Heart right ventricle (tissue), 16 donors: ENCODE data around the gene MEIS3. TPM values are rescaled to one million over a fixed set of nuclear protein-coding genes. Genes with fewer than 3 reads are reported as not detected.
"Not testable (repeated sequence)": the region's sequence is repeated elsewhere in the genome, so short reads cannot be mapped to it uniquely, and the experiment has no call there.

Source experiments
- ATAC-seq, 8 donors: fragments of 200-7000 bp; cut with Tn5 transposase; one replicate each; pipeline ENCODE4 v1.9.1; 2020; ENCODE audit warnings: mild to moderate bottlenecking in 8 of 8, moderate library complexity in 8 of 8, moderate number of reproducible peaks in 1 of 8
- DNase-seq, 2 donors: peaks; one replicate each; pipeline ENCODE4 v3.0.0-alpha.2; 2020
- H3K27ac ChIP-seq, 10 donors: fragments of 200-600 bp; sonication (generic) in 2 of 10; one replicate each; pipeline versions ENCODE4 v1.5.0 to v1.8.0; 2020 to 2022; ENCODE audit warnings: mild to moderate bottlenecking in 3 of 10
- H3K27me3 ChIP-seq, 7 donors: fragments of 200-600 bp; one replicate each; pipeline ENCODE4 v1.8.0; 2021 to 2022; ENCODE audit warnings: mild to moderate bottlenecking in 2 of 7
- H3K36me3 ChIP-seq, 9 donors: fragments of 200-600 bp; sonication (generic) in 1 of 9; one replicate each; pipeline versions ENCODE4 v1.5.0 to v1.8.0; 2020 to 2022; ENCODE audit warnings: mild to moderate bottlenecking in 2 of 9
- H3K4me1 ChIP-seq, 9 donors: fragments of 200-600 bp; sonication (generic) in 1 of 9; one replicate each; pipeline versions ENCODE4 v1.5.0 to v1.8.0; 2020 to 2022; ENCODE audit warnings: mild to moderate bottlenecking in 4 of 9
- H3K4me3 ChIP-seq, 10 donors: fragments of 200-600 bp; sonication (generic) in 2 of 10; one replicate each; pipeline versions ENCODE4 v1.5.0 to v1.8.0; 2020 to 2022; ENCODE audit warnings: mild to moderate bottlenecking in 7 of 10, moderate library complexity in 2 of 10
- H3K9me3 ChIP-seq, 11 donors: fragments of 200-600 bp in 10 of 11; sonication (generic) in 2 of 11; one replicate each; pipeline versions ENCODE4 v1.5.0 to v1.8.0; 2013 to 2022; ENCODE audit warnings: mild to moderate bottlenecking in 2 of 11, control low read depth in 1 of 11, moderate library complexity in 1 of 11
- CTCF ChIP-seq, 9 donors: fragments of 200-600 bp; sonication (generic) in 2 of 9; IDR thresholded peaks; one replicate each; pipeline versions ENCODE4 v1.5.0 to v1.8.0; 2021 to 2022; ENCODE audit warnings: antibody characterized with exemption in 9 of 9, mild to moderate bottlenecking in 5 of 9, moderate library complexity in 1 of 9
- WGBS, 2 donors: extraction: QIAGEN DNeasy Blood & Tissue Kit; methylation state at CpG; one replicate each; pipeline ENCODE4 v1.1.7; 2013; ENCODE audit warnings: inconsistent platforms in 1 of 2; 5-methylcytosine and 5-hydroxymethylcytosine counted together
- intact Hi-C, 10 donors: fragments of 100-400 bp; cut with DNase I; formaldehyde crosslinking; loops; one replicate each; pipeline versions ENCODE4 v1.11.1 to v1.14.2; 2022
- polyA plus RNA-seq, 2 donors: library from polyadenylated mRNA; stranded (reverse); fragments of 200-250 nt; gene quantifications; one replicate each; pipeline ENCODE4 v1.2.3, GENCODE V29; 2013
- total RNA-seq, 10 donors: library from RNA; stranded (reverse); fragmentation: NEBNext Ultra II Directional in 3 of 10; extraction: Animal tissue kit (Norgen Biotek cat#: 25700) in 3 of 10; gene quantifications; one replicate each; pipeline versions ENCODE4 v1.2.1 to v1.2.4, GENCODE V29; 2021 to 2023
- donor health status: Arrhythmogenic right ventricular cardiomyopathy.
- donor health status: ischemic (EF 13 %, LVEDD 7.1; RV severe dilation, severe dysfunction).
- donor health status: healthy with polysubstance abuse.
- donor health status: DM: no; HTN: yes; CAD: no.
- donor health status: DM: no; HTN: no; CAD: no.
- donor health status: ischemic (EF 25% LVEDD 6.9; RV normal size, moderate dysfunction).
- donor health status: ischemic (EF 25% LVEDD 5.7; RV mildly dilated, moderate dysfunction).
- donor health status: healthy.
- donor health status: DM: yes; HTN: yes; CAD: no.
- donor health status: Ischemic cardiomyopathy.
- donor health status: ischemic (EF 35%, LVEDD 5.7; RV mildly dilated, moderate dysfunction).
- donor health status: nonischemic (EF 11% LVEDD 7.7; RV severe dilation, severe dysfunction).
- donor health status: DM: yes; HTN: yes; CAD: no.
- donor health status: PGD.
- donor health status: ischemic (EF 29% LVEDD 5.4; RV normal size, mild dysfunction).
- donor health status: nonischemic (EF 23%, LVEDD 6.1; RV moderate dilation, normal function).

Gene MEIS3
- total and polyA plus RNA-seq, 12 donors, result 0.71 to 7.2 (median 2.5) TPM

- 83 to 93% methylated on average over 5 of the region's 5 CpGs for WGBS, 2 donors
- H3K27me3 ChIP-seq, ATAC-seq, DNase-seq, H3K4me3 ChIP-seq, H3K9me3 ChIP-seq, intact Hi-C loops: not testable (repeated sequence)
- peak overlapping the region in 2 of 10 donors; percentile 41 to 67 for H3K27ac ChIP-seq
- peaks cover 0 to 42% (median 24%) of the 10 kb centered on the region in 9 donors for H3K36me3 ChIP-seq
- peaks cover 0 to 30% (median 0%) of the 10 kb centered on the region in 9 donors for H3K4me1 ChIP-seq
Observed at GRCh38 chr19:47383890-47384289, 35.4 kb downstream of the MEIS3 start.

- intact Hi-C loops, result no loop called here
- ATAC-seq (no peak), DNase-seq (no peak)
- WGBS, 2 donors, result 71 to 81% methylated on average over 11 of the region's 11 CpGs
- Histone ChIP-seq H3K27ac (peak overlapping the region in 1 of 10 donors; percentile 67), H3K9me3 (no peaks in the 10 kb centered on the region), H3K4me1 (peaks cover 0 to 25% (median 4%) of the 10 kb centered on the region in 9 donors), H3K27me3 (peaks cover 0 to 3% (median 0%) of the 10 kb centered on the region in 7 donors), H3K36me3 (peaks cover 0 to 60% (median 24%) of the 10 kb centered on the region in 9 donors), H3K4me3 (no peak overlapping the region)
- no peak for TF ChIP-seq CTCF (IDR thresholded peaks at IDR 0.05)
Observed at GRCh38 chr19:47381653-47382279, 37.6 kb downstream of the MEIS3 start.

- H3K4me1 ChIP-seq, result peaks cover 0 to 25% (median 6%) of the 10 kb centered on the region in 9 donors
- peaks cover 0 to 66% (median 26%) of the 10 kb centered on the region in 9 donors for H3K36me3 ChIP-seq
- H3K27me3 ChIP-seq, result peaks cover 0 to 3% (median 0%) of the 10 kb centered on the region in 7 donors
- no peak for TF ChIP-seq CTCF (IDR thresholded peaks at IDR 0.05)
- DNase-seq (no peak), ATAC-seq (no peak)
- H3K4me3 ChIP-seq, result no peak overlapping the region
- H3K27ac ChIP-seq, result peak overlapping the region in 1 of 10 donors; percentile 67
- intact Hi-C loops, result no loop called here
- WGBS, 2 donors, result 90 to 94% methylated on average over 14 of the region's 14 CpGs
- no peaks in the 10 kb centered on the region for H3K9me3 ChIP-seq
Observed at GRCh38 chr19:47381121-47381520, 38.2 kb downstream of the MEIS3 start.

- intact Hi-C loops, result no loop called here
- peaks cover 0 to 3% (median 0%) of the 10 kb centered on the region in 7 donors for H3K27me3 ChIP-seq
- H3K27ac ChIP-seq, result no peak overlapping the region
- ATAC-seq (no peak), DNase-seq (no peak)
- 86 to 92% methylated on average over 6 of the region's 6 CpGs for WGBS, 2 donors
- no peak for TF ChIP-seq CTCF (IDR thresholded peaks at IDR 0.05)
- H3K4me1 ChIP-seq, result peaks cover 0 to 25% (median 6%) of the 10 kb centered on the region in 9 donors
- H3K9me3 ChIP-seq, result no peaks in the 10 kb centered on the region
- H3K4me3 ChIP-seq, result no peak overlapping the region
- peaks cover 0 to 72% (median 31%) of the 10 kb centered on the region in 9 donors for H3K36me3 ChIP-seq
Observed at GRCh38 chr19:47380559-47380958, 38.8 kb downstream of the MEIS3 start.

GRCh38 chr19:47379381-47379938, 39.9 kb downstream of the MEIS3 start:
- TF ChIP-seq CTCF (IDR thresholded peaks at IDR 0.05), result no peak
- no peaks in the 10 kb centered on the region for H3K27me3 ChIP-seq
- peaks cover 0 to 25% (median 6%) of the 10 kb centered on the region in 9 donors for H3K4me1 ChIP-seq
- 94 to 95% methylated on average over 23 of the region's 23 CpGs for WGBS, 2 donors
- H3K9me3 ChIP-seq, result no peaks in the 10 kb centered on the region
- intact Hi-C loops, result no loop called here
- ATAC-seq (no peak), DNase-seq (no peak)
- peaks cover 3 to 83% (median 42%) of the 10 kb centered on the region in 9 donors for H3K36me3 ChIP-seq
- no peak overlapping the region for H3K4me3 ChIP-seq
- no peak overlapping the region for H3K27ac ChIP-seq
